Urothelium cell line (cell line): Measurements from ENCODE around the gene ACBD4.

ENCODE experiments used
- DNase-seq: peaks from one replicate; pipeline ENCODE4 v3.0.0; 2011; ENCODE audit warnings: low spot score, mixed read lengths
- FAIRE-seq: peaks from 2 replicates; lab custom pipeline; 2011; peaks lifted over from hg19 to GRCh38; lab: Jason Lieb, UNC

ACBD4 gene

GRCh38 chr17:45149669-45150664 lies 14.5 kb downstream of the ACBD4 start:
- DNase-seq (no peak), FAIRE-seq (no peak)

GRCh38 chr17:45150911-45151809 lies 15.7 kb downstream of the ACBD4 start:
- DNase-seq (no peak), FAIRE-seq (no peak)

DNA sequence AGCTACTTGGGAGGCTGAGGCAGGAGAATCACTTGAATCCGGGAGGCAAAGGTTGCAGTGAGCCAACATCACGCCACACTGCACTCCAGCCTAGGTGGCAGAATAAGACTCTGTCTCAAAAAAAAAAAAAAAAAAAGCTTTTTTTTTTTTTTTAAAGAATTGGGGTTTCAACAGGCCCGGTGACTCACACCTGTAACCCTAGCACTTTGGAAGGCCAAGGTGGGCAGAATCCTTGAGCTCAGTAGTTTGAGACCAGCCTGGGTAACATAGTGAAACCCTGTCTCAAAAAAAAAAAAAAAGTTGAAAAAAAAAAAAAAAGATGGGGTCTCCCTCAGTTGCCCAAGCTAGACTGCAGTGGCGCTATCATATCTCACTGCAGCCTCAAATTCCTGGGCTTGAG lies 19.5 kb downstream of the ACBD4 start:
- DNase-seq: no peak
- FAIRE-seq: no peak

DNA sequence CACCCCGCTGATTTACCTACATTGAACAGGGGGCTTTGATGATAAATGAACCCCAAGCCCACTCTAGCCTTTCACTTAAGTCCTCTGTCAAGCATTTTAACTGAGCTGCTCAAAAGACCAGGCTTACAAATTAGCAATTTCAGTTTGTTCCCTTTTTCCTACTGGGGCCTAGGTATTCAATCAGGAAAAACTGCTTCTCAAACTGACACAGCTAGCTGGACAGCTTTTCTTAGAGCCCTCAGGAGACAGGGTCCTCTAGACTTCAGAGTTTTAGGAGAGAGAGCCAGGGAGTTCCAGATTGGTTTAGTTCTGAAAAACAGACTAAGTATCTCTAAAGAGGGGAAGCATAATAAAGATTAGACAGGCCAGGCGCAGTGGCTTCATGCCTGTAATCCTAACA lies 20.0 kb downstream of the ACBD4 start:
- DNase-seq: no peak
- FAIRE-seq: no peak

GRCh38 chr17:45156242-45156641 lies 20.8 kb downstream of the ACBD4 start:
- no peak for FAIRE-seq
- DNase-seq: no peak

GRCh38 chr17:45160447-45161287 lies 25.2 kb downstream of the ACBD4 start:
- DNase-seq: peak; percentile 61
- FAIRE-seq: no peak

- peak; percentile 58 for FAIRE-seq
- DNase-seq: peak; percentile 96
Measured at GRCh38 chr17:45161288-45162024, 26.0 kb downstream of the ACBD4 start, which contains the start of gene HEXIM2. Gene HEXIM2, plus strand, starts transcription at chr17:45161875. Its CDS starts 919 bp downstream, at chr17:45162794.

GRCh38 chr17:45162025-45162687 lies 26.7 kb downstream of the ACBD4 start:
- no peak for FAIRE-seq
- no peak for DNase-seq

DNA sequence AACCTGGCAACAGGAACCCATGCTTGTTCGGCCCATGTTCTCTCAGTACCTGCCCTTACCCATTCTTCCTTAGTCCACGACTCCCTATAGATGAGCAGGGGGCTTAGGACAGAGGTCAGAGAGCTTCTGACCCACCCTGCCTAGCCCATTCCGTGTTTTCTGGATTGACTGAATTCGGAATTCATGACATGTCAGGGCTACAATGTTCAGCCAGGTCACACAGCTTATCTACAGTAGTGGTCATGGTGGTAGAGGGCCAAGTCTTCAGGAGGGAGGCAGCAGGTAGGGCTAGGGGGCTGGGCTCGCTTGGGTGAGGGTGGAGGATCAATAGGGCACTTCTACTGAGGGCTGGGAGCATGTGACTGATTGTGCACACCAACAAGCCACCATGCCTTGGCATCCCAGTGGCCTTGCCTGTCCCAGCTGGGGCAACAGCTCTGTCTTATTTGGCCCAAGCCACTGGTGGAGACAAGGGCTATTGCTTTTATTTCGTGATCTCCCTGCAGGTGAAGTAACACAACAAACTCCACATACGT lies 29.3 kb downstream of the ACBD4 start:
- DNase-seq: no peak
- FAIRE-seq: no peak

GRCh38 chr17:45168991-45169752 lies 33.7 kb downstream of the ACBD4 start:
- FAIRE-seq (no peak), DNase-seq (no peak)

GRCh38 chr17:45170280-45170930 lies 34.9 kb downstream of the ACBD4 start:
- no peak for FAIRE-seq
- DNase-seq: no peak

DNA sequence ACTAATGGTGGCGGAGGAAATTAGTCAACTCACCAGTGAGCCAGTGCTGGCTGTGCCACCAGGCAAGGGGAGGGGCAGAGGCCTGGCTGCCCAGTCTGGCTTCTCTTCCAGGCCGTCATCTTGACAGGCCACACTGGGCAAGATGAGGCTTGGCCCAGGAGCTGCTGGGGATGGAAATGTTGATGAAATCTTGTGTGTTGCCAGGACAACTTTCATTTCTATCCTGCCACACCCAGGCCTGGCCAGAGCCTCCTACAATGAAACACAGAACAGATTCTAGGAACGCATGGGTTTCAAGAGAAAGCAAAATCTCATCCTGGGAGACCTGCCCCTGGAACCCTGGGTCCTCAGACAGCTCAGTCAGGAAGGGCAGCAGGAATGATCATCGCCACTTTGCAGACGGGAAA lies 35.4 kb downstream of the ACBD4 start:
- FAIRE-seq: peak; percentile 44
- peak; percentile 60 for DNase-seq

DNA sequence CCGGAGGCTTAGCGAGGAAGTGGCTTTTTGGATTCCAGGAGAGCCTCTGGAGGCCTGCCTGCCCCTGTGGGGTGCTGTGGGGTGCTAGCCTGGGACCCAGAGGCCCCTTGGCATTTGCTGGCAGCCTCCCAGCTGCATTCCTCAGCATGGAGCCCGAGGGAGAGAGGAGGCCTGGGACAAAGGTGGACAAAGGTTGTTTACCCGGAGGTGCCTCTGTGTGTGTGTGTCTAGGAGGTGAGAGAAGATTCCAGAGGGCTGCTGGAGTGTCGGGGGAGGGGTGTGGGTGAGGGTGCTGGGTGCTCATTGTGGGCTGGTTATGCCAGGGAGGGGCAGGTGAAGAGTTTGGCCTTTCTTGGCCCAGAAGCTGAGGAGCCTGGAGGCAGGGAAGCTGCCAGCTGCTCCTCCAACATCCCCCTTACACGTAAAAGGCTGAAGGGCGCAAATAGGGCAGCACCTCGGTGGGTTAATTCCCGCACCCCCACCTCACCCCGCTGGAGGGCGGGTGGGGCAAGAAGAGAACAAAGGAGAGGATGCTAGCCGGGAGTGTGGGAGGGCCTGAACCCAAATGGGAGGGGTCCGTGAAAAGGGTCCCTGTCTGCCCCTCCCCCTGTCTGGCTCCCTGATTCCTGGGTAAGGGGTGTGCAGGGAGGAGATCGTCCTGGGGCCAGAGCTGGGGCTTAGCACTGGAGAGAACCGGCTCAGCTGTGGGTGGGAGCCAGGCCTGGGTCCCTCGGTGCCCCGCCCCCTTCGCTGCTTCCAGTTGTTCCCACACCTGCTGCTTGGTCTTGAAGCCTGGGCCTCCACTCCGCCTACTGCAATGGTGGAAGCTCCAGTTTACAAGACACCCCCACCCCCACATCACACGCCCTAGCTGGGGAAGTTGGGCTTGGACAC lies 36.1 kb downstream of the ACBD4 start:
- peak; percentile 56 for DNase-seq
- FAIRE-seq: no peak

- no peak for FAIRE-seq
Measured at GRCh38 chr17:45172232-45172540, 36.7 kb downstream of the ACBD4 start.

DNA sequence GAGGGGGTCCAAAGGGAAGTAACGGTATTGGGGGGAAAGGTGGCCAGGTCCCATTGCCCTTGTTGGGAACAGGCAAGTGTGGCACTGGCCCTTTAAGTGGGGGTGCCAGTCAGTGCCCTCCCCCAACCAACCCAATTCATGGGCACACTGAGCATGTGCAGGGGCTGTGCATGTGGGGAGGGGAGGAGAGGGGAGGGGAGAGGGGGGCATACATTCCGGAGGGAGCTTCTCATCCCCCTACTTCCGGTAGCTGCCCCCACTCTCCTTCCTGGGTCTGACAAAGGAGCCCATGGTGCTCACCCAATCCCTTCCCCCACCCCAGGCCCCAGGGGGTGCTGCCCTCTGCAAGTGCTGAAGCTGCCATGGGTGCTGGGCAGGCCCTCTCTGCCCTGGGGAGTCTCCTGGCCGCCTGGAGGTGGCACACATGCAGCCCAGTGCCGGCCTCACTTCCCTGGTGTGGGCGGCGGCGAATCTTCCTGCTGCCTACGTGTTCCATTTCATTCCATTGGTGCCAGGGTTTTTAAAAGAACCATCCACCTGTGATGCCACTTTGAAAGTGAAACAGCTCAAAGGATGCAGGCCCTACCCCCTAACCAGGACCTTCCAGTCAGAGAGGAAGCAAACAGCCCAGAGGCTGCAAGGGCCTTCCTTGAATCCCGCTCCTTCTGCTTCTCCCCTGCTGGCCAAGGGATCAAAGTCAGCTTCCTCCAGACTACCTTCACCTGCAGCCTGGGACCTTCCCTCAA lies 37.2 kb downstream of the ACBD4 start:
- peak; percentile 87 for DNase-seq
- peak; percentile 99 for FAIRE-seq

More at GRCh38 chr17:45172232-45172540, 36.7 kb downstream of the ACBD4 start:
- no peak for DNase-seq

GRCh38 chr17:45175759-45176115 lies 40.2 kb downstream of the ACBD4 start:
- no peak for DNase-seq
- no peak for FAIRE-seq
